GM23248 (cell line): Measurements from ENCODE around the gene TBXAS1. TPM values are rescaled to one million over a fixed set of nuclear protein-coding genes. Genes with fewer than 3 reads are reported as not detected.

ENCODE experiments used
- DNase-seq: peaks from one replicate; pipeline ENCODE4 v3.0.0-alpha.2; 2015
- H2AFZ ChIP-seq: fragments of 200-600 bp; sonication (generic); 2 replicates; pipeline ENCODE4 v1.6.1; 2016; ENCODE audit warnings: antibody characterized with exemption
- H3F3A ChIP-seq: fragments of 200-600 bp; sonication (generic); 2 replicates; pipeline ENCODE4 v1.6.1; 2016; ENCODE audit warnings: mild to moderate bottlenecking, antibody characterized with exemption, mixed run types; ENCODE audit not compliant: insufficient read depth
- H3K27ac ChIP-seq: fragments of 200-600 bp; sonication (generic); 2 replicates; pipeline ENCODE4 v1.5.1; 2016; ENCODE audit warnings: mild to moderate bottlenecking
- H3K27me3 ChIP-seq: fragments of 200-600 bp; sonication (generic); replicated peaks from 2 replicates; pipeline ENCODE4 v1.6.1; 2016; ENCODE audit warnings: mild to moderate bottlenecking; ENCODE audit not compliant: insufficient read depth
- H3K36me3 ChIP-seq: fragments of 200-600 bp; sonication (generic); 2 replicates; pipeline ENCODE4 v1.6.1; 2016; ENCODE audit warnings: low read depth, mild to moderate bottlenecking
- H3K4me1 ChIP-seq: fragments of 200-600 bp; sonication (generic); 2 replicates; pipeline ENCODE4 v1.6.1; 2016; ENCODE audit warnings: mild to moderate bottlenecking; ENCODE audit not compliant: insufficient read depth
- H3K4me2 ChIP-seq: fragments of 200-600 bp; sonication (generic); one replicate; pipeline ENCODE4 v1.6.1; 2016; ENCODE audit warnings: mild to moderate bottlenecking; ENCODE audit not compliant: unreplicated experiment
- H3K4me3 ChIP-seq: fragments of 200-600 bp; sonication (generic); 2 replicates; pipeline ENCODE4 v1.5.1; 2016; ENCODE audit warnings: mild to moderate bottlenecking
- H3K79me2 ChIP-seq: fragments of 200-600 bp; sonication (generic); 2 replicates; pipeline ENCODE4 v1.6.1; 2016; ENCODE audit warnings: mild to moderate bottlenecking; ENCODE audit not compliant: insufficient read depth
- H3K9ac ChIP-seq: fragments of 200-600 bp; sonication (generic); 2 replicates; pipeline ENCODE4 v1.6.1; 2016; ENCODE audit warnings: mild to moderate bottlenecking
- H3K9me2 ChIP-seq: fragments of 200-600 bp; sonication (generic); 2 replicates; pipeline ENCODE4 v1.6.1; 2016; ENCODE audit warnings: mixed run types, mild to moderate bottlenecking, moderate library complexity; ENCODE audit not compliant: insufficient read depth
- H3K9me3 ChIP-seq: fragments of 200-600 bp; sonication (generic); one replicate; pipeline ENCODE4 v1.6.1; 2017; ENCODE audit warnings: low read depth
- H4K20me1 ChIP-seq: fragments of 200-600 bp; sonication (generic); 2 replicates; pipeline ENCODE4 v1.6.0; 2016; ENCODE audit not compliant: insufficient read depth
- EZH2 ChIP-seq: fragments of 200-600 bp; sonication (generic); IDR thresholded peaks from 2 replicates; pipeline ENCODE4 v1.6.1; 2018; ENCODE audit warnings: antibody characterized with exemption, mild to moderate bottlenecking; ENCODE audit not compliant: insufficient read depth, poor library complexity, severe bottlenecking
- EZH2phosphoT487 ChIP-seq: fragments of 200-600 bp; sonication (generic); IDR thresholded peaks from 2 replicates; pipeline ENCODE4 v1.6.1; 2018; ENCODE audit warnings: antibody characterized with exemption, moderate library complexity, mild to moderate bottlenecking, low read depth; ENCODE audit not compliant: insufficient read depth
- WGBS, 2 experiments: methylation state at CpG; one replicate each; pipeline ENCODE4 v1.1.6; 2015 to 2017; ENCODE audit warnings: low lambda C conversion rate in 2 of 2, low coverage in 1 of 2; ENCODE audit errors: missing lambda C conversion rate in 2 of 2; 5-methylcytosine and 5-hydroxymethylcytosine counted together
- in situ Hi-C: fragments of 300-500 bp; cut with MboI; formaldehyde crosslinking; loops from 2 replicates; pipeline ENCODE4 v1.15.0; 2020
- polyA plus RNA-seq: library from polyadenylated mRNA; unstranded; fragments of >200 nt; fragmentation: Nextera tagmentation; extraction: Ambion mirVana; gene quantifications from 2 replicates; pipeline ENCODE4 v1.2.1, GENCODE V29; 2016
- total RNA-seq: library from RNA; depleted of rRNA; stranded (reverse); fragments of >200 nt; shearing (Covaris generic); gene quantifications from 2 replicates; pipeline ENCODE4 v1.2.3, GENCODE V29; 2014

The TBXAS1 gene
- total and polyA plus RNA-seq, 2 experiments from 2014 or later = 0.49 TPM; not detected in 1

DNA sequence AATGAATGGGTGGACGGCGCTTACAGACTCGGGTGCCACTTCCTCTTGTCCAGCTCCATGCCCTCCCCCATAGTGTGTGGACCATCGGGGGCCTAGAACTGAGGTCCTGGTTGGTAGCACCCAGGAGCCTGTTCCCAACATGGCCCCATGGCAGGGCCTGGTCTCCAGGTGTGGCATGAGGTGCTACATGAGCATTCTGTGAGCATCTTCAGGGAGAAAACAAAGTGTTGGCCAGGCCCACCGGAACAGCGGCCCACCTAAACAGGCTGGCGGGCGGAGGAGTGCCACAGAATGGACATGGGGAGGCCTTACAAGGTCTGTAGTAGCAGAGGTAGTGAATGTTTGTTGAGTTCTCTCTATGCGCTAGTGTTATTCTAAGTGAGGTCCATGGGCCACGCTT lies 156.7 kb downstream of the TBXAS1 start:
- DNase-seq = no peak
- WGBS, 2 experiments = 94 to 96% methylated on average over 10 of the region's 10 CpGs
- Histone ChIP-seq H3K4me1 (no peaks in the 10 kb centered on the region), H4K20me1 (no peaks in the 10 kb centered on the region), H3K4me2 (no peak overlapping the region), H3K27me3 (no peaks in the 10 kb centered on the region), H3K9me2 (no peaks in the 10 kb centered on the region), H3K27ac (no peak overlapping the region), H3K4me3 (no peak overlapping the region), H2AFZ (no peak overlapping the region), H3F3A (no peaks in the 10 kb centered on the region), H3K9me3 (no peaks in the 10 kb centered on the region), H3K79me2 (no peaks in the 10 kb centered on the region), H3K9ac (no peak overlapping the region), H3K36me3 (no peaks in the 10 kb centered on the region)
- in situ Hi-C loops = loop anchor here (25.0 kb wide), 1 partner anchor 199 kb away; the partner anchor contains the start of gene HIPK2
- TF ChIP-seq EZH2phosphoT487 (no peak), EZH2 (no peak)

DNA sequence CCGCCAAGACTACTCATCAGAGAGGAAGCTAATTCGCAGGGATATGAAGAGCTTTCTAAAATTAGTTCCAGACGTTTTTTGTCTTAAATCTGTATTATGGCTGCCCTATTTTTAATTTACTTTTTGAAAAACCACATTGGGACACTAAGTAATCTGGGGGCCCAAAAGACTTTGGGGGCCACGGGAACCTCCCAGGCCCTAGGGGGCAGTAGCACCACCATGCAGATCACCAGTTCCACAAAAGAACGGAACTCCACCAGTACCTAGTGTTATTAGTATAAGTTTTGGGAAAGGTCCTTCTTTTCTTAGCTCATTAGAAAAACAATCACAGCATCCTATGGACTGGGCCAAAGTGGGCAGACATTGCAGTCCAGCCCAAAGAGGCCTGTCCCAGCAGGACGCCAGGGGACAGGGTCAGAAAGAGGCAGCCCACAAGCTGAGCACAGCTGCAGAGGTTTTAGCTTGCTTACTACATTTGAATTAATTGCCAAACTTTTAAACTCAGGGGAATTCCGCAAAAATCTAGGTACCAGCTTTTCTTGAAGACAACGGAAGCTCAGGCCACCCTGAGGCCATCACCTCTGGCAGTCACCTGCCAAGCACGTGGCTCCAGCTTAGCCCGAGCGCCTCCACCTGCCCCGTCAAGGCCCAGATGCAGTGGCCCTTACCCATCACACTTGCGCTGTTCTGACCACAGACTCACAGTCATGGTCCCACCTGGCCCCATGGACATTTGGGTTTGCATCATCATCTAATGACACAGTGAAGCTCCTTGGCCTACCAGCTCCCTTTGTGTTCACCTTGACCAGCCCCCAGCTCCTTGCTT lies 158.8 kb downstream of the TBXAS1 start:
- Histone ChIP-seq H3K4me3 (no peak overlapping the region), H3K79me2 (no peaks in the 10 kb centered on the region), H4K20me1 (no peaks in the 10 kb centered on the region), H3K27ac (no peak overlapping the region), H3K4me1 (no peaks in the 10 kb centered on the region), H3F3A (no peaks in the 10 kb centered on the region), H3K36me3 (no peaks in the 10 kb centered on the region), H3K4me2 (no peak overlapping the region), H3K9me2 (no peaks in the 10 kb centered on the region), H3K27me3 (no peaks in the 10 kb centered on the region), H3K9ac (no peak overlapping the region), H2AFZ (no peak overlapping the region), H3K9me3 (no peaks in the 10 kb centered on the region)
- 60 to 61% methylated on average over 13 of the region's 13 CpGs for WGBS, 2 experiments
- TF ChIP-seq EZH2phosphoT487 (no peak), EZH2 (no peak)
- DNase-seq = no peak
- in situ Hi-C loops = loop anchor here (25.0 kb wide), 1 partner anchor 201 kb away; the partner anchor contains the start of gene HIPK2

DNA sequence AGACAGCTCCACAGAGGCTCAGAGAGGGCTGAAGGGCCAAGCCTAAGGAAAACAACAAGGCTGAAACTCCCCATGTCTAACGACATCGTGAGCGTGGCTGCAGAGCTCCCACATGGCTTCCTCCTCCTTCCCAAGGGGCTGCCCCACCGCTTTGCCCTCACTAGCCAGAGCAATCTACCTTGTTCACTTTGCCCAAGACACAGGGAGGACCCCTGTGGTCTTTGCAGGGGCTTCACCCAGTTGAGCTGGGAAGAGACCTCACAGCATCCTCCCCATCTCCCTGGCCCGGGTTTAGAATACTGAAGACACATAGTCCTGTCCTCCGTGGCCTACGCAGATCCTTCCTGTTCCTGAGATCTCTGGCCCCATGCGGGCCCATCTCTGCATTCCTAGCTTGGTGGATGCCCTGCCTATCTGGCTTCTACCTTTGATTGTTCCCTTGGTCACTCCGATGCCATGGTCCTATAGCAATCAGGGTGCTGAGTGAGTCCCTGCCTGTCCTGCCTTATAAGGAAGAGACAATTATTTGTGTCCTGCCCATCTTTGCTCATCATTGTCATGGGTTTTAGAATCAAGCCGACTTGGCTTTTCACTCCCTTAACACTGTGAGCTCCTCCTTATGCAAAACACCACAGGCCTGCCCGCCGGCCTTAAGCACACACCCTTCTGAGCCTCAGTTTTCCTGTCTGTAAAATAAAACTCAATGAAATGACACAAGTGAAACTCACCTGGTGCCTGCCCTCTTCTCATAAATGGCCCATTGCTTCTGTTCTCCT lies 160.5 kb downstream of the TBXAS1 start:
- Histone ChIP-seq H3K4me3 (no peak overlapping the region), H3K9ac (no peak overlapping the region), H4K20me1 (no peaks in the 10 kb centered on the region), H3K27ac (no peak overlapping the region), H3F3A (no peaks in the 10 kb centered on the region), H3K4me2 (no peak overlapping the region), H3K79me2 (no peaks in the 10 kb centered on the region), H2AFZ (no peak overlapping the region), H3K9me3 (no peaks in the 10 kb centered on the region), H3K9me2 (no peaks in the 10 kb centered on the region), H3K4me1 (no peaks in the 10 kb centered on the region), H3K27me3 (no peaks in the 10 kb centered on the region), H3K36me3 (no peaks in the 10 kb centered on the region)
- 84 to 85% methylated on average over 12 of the region's 12 CpGs for WGBS, 2 experiments
- DNase-seq = no peak
- in situ Hi-C loops = loop anchor here (25.0 kb wide), 1 partner anchor 202 kb away; the partner anchor contains the start of gene HIPK2
- TF ChIP-seq EZH2 = no peak
- no peak for TF ChIP-seq EZH2phosphoT487

DNA sequence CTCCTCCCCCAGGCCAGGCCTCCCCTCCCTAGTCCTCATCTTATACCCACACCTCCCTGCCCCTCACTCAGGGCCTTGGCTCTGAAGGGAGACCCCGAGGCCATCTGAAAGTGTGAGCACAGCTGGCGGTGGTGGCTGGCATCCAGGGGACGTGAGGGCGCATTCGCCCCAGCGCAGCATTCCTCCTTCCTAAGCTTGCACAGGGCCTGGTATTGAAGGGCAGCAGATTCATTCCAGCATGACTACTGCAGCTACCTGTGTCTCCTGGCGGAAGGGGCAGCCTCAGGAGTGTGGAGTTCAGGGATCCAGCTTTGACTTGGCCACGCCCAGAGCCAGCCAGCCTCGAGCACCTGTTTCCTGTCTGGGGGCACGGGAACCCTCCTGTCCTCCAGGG lies 161.1 kb downstream of the TBXAS1 start:
- no peak overlapping the region for H3K4me3 ChIP-seq
- H3K4me1 ChIP-seq = no peaks in the 10 kb centered on the region
- H3K9me2 ChIP-seq = no peaks in the 10 kb centered on the region
- 80 to 90% methylated on average over 9 to 10 of the region's 10 CpGs for WGBS, 2 experiments
- in situ Hi-C loops = loop anchor here (25.0 kb wide), 1 partner anchor 203 kb away; the partner anchor contains the start of gene HIPK2
- H4K20me1 ChIP-seq = no peaks in the 10 kb centered on the region
- H3K27ac ChIP-seq = no peak overlapping the region
- H3K27me3 ChIP-seq = no peaks in the 10 kb centered on the region
- no peak overlapping the region for H3K4me2 ChIP-seq
- DNase-seq = no peak
- H2AFZ ChIP-seq = no peak overlapping the region
- H3F3A ChIP-seq = no peaks in the 10 kb centered on the region
- H3K9me3 ChIP-seq = no peaks in the 10 kb centered on the region
- H3K36me3 ChIP-seq = no peaks in the 10 kb centered on the region
- TF ChIP-seq EZH2 (no peak), EZH2phosphoT487 (no peak)
- H3K79me2 ChIP-seq = no peaks in the 10 kb centered on the region
- H3K9ac ChIP-seq = no peak overlapping the region
